ENCODE results near the gene STOM.
"Not testable (repeated sequence)": the region's sequence is repeated elsewhere in the genome, so short reads cannot be mapped to it uniquely, and the experiment has no call there.

Gene STOM, protein sequence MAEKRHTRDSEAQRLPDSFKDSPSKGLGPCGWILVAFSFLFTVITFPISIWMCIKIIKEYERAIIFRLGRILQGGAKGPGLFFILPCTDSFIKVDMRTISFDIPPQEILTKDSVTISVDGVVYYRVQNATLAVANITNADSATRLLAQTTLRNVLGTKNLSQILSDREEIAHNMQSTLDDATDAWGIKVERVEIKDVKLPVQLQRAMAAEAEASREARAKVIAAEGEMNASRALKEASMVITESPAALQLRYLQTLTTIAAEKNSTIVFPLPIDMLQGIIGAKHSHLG

DNA sequence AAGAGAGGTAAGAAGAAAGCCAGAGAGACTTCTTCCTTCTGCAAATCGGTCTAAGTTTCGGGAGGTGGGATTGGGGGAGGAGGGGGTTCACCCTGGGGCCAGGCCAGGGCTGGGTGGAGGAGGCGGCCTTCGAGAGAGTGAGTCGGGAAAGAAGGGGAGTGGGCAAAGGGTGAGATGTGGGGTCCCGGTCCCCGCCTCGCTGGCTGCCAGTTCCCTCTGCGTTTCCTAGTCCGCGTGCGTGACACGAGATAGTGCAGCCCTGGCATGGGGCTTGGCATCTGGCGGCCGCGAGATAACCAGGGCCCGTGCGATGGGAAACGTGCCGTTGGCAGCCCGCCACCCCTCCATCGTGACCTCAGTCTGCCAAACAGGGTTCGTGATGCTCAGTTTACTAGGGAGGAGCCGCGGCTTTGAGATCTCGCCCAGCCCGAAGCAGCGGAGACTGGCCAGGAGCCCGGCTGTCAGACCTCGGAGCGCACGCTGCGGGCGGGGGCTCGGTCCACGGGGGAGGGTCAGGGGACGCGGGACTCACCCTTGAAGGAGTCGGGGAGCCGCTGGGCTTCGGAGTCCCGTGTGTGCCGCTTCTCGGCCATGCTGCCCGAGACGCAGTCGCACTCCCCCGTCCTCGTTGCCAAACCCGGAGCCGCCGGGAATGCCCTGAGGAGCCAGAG, at the start of gene STOM:
Gene STOM (minus strand): TSS at position 656 of the 671 bp plus-strand sequence. CDS start 63 bp downstream, at position 593.
- DNase-seq (ENCODE audit: low read depth in 2 of 2), result peak; percentile 35 to 51

DNA sequence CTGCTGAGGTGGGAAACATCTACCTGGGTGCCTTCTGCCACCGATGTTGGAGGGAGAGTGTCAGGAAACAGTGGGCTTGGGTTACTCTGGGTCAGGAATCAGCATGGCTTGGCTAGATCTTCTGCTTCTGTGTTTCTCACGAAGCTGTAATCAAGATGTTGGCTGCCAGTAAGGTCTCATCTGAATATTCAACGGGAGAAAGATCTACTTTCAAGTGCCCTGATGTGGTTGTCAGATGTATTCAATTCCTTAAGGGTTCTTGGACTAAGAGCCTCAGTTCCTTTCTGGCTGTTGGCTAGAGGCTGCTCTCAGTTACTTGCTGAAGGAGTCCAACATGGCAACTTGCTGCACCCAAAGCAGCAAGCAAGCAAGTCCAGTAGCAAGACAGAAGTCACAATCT, 41.9 kb upstream of the STOM start:
- no peak for DNase-seq (ENCODE audit: low read depth in 2 of 2)

DNA sequence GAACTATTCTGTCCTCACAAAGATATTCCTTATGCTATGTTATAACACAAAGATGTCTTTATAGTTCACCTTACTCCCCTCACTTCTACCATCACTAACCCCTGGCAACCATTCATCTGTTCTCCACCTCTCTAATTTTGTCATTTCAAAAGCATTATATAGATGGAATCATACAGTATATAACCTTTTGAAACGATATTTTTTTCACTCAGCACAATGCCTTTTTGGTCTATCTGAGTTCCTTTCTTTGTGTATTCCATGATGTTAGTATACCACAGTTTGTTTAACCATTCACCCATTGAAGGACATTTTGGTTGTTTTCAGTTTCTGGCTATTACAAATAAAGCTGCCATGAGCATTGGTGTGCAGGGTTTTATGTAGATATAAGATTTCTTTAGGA, 35.8 kb upstream of the STOM start:
- DNase-seq (ENCODE audit: low read depth in 2 of 2), result no peak

DNA sequence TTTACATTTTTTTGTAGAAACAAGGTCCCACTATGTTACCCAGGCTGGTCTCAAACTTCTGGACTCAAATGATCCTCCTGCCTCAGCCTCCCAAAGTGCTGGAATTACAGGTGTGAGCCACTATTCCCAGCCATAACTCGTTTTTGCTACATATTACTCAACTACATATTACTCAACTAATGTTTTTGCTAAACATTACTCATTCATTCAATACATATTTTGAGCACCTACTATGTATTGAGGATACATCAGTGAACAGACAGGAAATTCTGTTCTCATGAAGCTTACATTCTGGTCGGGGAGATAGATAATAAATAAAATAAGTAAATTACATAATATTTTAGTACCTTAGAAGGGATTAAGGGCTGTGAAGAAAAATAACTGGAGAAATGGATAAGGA, 34.9 kb upstream of the STOM start:
- no peak for DNase-seq (ENCODE audit: low read depth in 2 of 2)

DNA sequence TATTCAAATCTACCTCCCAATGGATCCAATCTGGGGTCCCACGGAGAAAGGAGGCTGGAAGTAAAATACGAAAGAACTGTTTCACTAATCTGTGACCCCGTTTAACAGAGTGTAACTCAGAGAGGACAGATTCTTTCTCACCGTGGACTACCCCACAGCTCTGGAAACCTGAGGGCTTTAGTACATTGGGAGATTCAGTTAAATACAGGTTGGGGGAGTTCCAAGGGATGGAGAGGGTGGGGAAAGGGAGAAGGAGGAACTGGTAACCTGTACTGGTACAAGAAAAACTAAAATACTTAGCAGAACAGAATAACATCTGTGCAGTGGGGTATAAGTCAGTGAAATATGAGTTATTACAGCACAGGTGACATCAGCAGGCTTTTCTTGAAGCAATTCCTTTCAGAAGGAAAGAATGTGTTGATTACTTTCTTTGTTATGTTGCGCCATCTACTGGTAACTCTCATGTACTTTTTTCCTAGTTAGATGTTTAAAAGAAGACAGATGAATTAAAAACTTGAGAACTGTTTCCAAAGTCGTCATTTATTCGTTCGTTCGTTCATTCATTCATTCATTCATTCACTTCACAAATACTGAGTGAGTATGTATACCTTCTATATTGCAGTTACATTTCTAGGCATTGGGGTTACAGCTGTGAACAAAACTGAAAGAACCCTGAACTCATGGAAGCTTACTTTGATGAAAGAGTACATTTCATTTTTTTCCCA, 30.0 kb upstream of the STOM start:
- DNase-seq (ENCODE audit: low read depth in 2 of 2), result peak in 1 of 2 donors; percentile 1

DNA sequence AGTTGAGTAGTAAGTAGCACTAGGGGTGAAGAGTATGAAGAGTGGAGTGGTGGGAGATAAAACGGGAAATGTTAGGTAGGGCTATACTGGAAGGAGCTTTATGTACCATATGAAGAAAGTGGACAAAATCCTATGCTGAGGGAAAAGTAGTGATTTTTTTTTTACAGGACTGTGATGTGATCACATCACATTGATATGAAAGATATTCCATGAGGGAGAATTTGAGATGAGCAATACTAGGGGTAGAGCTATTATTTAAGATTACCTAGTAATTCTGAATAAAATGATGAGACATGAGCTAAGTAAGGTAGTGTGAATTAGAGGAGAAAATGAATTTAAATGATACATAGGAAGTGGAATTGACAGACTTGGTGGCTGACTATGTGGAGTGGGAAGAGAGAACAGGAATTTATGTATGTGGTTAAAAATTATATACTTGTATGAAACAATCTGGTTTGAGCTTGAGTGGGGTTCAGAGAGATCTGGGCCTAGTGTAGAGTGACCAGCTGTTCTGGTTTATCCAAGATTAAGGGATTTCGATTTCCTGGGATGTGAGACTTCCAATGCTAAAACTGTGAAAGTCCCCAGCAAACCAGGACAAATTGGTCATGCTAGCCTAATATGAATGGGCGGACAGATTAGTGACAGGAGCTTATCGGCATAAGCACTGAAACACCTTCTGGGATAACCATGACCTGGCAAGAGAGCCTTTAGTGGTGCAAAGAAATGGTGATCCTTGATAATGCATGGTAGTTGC, 29.3 kb upstream of the STOM start:
- no peak for DNase-seq (ENCODE audit: low read depth in 2 of 2)

DNA sequence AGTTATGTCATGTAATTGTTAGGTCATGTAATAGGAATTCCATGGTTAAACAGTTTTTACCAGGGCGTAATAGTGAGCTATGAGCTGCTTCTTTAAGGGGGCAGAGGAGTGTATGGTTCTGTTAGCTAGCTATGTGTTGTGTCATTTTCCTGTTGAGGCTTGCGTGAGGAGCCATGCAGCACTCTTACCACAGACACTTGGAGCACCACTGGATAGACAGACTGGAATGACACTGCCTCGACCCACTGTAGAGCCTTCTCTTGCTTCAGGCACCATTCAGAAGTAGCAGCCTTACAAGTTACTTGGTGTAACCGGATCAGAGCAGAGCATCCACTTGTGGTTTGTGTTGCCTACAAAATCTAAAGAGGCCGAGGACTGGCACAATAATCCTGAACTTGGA, 28.3 kb upstream of the STOM start:
- DNase-seq (ENCODE audit: low read depth in 2 of 2), result no peak

DNA sequence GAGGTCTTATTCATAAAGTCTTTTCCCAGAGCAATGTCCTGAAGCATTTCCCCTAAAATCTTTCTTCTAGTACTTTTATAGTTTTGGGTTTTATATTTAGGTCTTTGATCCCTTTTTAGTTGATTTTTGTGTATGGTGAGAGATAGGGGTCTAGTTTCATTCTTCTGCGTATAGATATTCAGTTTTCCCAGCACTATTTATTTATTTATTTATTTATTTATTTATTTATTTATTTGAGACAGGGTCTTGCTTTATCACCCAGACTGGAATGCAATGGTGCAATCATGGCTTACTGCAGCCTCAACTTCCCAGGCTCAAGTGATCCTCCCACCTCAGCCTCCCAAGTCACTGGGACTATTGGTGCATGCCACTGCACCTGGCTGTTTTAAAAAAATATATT, 27.2 kb upstream of the STOM start:
- not testable (repeated sequence) for DNase-seq (ENCODE audit: low read depth in 2 of 2)

DNA sequence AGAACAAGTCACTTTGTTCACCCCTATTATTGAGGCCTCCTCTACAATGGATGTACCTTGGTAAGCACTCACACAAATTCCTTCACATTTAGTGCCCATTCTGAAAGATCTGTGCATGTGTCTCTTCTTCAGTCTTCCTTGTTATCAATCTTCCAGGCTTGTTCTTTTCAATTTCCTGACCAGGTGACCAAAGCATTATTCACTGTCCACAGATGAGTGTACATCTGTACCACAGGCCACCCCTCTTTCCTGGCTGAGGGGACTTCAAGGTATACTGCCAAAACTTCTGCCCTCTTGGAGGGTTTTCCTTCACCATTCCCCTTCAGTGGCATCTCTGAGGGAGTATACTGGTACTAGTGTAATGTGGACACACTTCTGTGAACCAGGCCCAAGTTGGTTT, 25.5 kb upstream of the STOM start:
- no peak for DNase-seq (ENCODE audit: low read depth in 2 of 2)

DNA sequence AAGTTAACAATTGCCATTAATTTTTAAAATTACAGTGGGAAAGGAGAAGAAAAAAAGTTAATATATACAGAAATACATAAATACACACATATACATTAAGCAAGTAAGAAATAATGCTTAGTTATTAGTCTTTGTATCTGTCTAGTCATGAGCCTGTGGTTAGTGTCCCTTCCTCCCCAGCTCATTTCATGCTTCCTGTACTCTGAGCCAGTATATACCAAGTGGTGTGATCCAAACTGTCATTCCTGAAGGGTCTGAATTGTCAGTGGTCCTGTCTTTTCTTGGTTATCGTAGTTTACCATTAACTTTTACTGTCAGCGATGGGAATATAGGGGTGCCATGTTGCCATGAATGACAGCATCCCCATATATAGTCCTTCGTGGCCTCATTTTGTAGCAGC, 24.2 kb upstream of the STOM start:
- no peak for DNase-seq (ENCODE audit: low read depth in 2 of 2)

DNA sequence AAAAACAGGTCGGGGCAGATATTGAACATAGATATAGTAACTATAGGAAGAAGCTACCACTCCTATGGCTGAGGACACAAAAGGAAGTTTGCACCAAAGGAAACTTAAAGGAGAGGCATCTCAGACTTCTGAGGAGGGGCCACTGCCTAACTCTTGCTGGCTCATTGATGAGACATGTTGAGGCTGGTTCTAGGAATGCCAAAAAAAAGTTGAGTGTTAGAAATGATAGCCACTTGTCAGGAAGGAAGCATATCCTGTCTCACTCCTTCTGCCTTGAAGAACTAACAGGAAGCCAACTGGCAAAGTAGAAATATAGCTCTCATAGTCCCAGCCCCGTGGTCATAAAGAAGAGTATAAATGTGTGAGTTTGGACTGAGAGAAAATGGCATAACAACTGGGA, 23.3 kb upstream of the STOM start:
- no peak for DNase-seq (ENCODE audit: low read depth in 2 of 2)

DNA sequence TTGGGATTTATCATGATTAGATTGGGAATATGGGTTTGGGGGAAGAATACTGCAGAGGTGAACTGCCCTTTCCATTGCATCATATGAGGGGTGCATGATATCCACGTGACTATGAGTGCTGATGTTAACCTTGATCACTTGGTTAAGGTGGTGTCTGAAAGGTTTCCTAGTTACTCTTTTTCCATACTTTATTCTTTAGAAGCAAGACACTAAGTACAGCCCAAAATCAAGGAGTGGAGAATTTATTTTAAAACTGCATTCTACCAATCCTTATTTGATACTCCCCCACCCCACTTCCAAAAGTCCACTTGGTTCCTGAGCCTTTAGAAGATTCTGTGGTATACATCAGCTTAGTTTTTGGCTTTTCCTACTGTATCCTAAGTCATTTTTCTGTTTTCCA, 20.3 kb upstream of the STOM start:
- no peak for DNase-seq (ENCODE audit: low read depth in 2 of 2)

DNA sequence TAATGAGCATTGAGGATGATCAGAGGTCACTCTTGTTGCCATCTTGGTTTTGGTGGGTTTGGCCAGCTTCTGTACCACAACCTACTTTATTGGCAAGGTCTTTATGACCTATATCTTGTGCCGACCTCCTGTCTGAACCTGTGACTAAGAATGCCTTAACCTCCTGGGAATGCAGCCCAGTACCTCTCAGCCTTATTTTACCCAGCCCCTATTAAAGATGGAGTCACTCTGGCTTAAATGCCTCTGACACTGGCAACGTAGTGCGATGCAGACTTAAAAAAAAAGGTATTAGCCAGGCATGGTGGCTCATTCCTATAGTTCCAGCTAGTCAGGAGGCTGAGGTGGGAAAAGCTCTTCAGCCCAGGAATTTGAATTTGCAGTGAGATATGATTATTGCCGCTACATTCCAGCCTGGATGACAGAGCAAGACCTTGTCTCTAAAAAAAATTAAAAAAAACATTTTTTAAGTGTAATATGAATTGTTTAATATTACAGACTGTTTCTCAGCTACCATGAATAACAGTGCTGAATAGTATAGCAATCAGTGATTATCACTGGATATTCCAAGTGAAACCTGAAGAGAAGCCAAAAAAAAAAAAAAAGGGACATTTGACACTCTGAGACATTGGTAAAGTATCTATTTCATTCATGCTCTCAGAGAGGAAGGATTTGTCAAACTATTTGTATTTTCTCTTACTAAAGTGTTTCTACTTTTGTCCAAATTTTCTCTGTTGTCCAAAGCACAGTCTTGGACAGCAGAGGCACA, 18.3 kb upstream of the STOM start:
- no peak for DNase-seq (ENCODE audit: low read depth in 2 of 2)

DNA sequence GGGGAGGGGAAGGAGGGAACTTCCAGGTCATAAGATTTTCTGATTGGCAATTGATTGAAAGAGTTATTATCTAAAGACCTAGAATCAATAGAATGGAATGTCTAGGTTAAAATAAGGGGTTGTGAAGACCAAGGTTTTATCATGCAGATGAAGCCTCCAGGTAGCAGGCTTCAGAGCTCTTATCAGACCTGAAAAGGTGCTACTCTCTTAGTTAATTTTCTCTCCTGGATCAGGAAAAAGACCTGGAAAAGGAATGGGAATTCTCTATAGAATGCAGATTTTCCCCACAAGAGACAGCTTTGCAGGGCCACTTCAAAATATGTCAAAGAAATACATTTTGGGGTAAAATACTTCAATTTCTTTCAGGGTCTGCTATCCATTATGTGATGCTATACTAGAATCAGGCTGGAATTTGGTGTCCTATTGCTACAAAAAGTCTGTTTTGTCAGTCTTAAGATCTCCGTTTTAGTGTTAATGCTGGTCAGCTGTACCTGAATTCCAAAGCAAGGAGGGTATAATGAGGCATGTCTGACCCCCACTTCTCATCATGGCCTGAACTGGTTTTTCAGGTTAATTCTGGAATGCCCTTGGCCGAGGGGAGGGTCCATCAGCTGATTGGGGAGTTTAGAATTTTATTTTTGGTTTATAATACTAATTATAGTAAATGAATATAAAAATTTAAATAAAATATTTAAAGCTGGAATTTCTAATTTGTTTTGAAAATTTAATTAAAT, 16.6 kb upstream of the STOM start:
- no peak for DNase-seq (ENCODE audit: low read depth in 2 of 2)

DNA sequence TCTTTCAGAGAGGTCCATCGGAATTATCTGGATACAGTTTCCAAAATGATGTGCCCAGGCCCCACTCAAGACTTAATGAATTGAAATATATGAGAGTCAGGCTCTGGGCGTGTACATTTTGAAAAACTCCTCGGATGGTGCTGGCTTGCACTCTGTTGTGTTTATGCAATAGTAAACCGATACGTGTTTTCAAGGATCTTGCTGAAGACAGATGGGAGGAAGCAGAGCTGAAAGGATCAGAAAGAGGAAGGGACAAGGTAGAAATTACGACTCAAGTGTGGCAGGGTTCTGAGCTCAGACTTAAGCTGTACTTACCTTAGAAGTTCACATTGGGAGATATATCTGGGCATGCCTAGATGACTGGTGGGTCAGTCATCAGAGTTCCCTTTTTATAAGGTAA, 13.7 kb upstream of the STOM start:
- no peak for DNase-seq (ENCODE audit: low read depth in 2 of 2)

DNA sequence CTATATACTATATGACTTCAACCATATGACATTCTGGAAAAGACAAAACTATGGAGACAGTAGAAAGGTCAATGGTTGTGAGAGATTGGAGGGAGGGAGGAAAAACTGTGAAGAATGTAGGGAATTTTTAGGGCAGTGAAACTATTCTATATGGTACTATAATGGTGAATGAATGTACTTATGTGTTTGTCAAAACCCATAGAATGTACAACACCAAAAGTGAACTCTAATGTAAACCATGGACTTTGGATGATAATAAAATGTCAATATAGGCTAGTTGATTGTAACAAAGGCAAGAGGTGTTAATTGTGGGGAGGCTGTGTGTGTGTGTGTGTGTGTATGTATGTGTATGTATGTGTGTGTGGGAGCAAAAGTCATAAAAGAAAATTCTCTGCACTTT, 10.8 kb upstream of the STOM start:
- no peak for DNase-seq (ENCODE audit: low read depth in 2 of 2)

DNA sequence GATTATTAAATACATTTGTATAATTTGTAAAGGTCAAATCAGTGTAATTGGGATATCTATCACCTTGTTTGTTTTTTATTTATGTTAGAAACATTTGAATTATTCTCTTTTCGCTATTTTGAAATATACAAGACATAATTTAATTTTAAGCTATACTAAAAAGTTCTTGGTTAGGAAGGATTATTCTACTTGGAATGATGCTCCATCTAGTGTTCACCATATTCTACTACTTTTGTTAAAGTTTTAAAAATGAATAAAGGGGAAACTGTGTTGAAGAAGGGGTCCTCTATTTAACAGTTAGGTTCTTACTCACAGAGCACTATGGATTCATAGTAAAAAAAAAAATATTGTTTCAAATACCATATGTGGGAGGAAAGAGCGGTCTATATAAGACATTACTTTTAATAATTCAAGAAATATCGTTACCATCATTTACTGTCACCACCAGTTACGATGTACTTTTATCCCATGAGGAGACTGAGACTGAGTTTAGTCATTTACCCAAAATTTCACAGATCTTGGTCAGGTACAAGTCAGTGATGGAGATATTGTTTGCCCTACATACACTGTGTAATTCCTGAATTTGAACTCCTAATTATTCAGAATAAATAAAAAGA, 6.3 kb upstream of the STOM start:
- DNase-seq (ENCODE audit: low read depth in 2 of 2), result no peak

DNA sequence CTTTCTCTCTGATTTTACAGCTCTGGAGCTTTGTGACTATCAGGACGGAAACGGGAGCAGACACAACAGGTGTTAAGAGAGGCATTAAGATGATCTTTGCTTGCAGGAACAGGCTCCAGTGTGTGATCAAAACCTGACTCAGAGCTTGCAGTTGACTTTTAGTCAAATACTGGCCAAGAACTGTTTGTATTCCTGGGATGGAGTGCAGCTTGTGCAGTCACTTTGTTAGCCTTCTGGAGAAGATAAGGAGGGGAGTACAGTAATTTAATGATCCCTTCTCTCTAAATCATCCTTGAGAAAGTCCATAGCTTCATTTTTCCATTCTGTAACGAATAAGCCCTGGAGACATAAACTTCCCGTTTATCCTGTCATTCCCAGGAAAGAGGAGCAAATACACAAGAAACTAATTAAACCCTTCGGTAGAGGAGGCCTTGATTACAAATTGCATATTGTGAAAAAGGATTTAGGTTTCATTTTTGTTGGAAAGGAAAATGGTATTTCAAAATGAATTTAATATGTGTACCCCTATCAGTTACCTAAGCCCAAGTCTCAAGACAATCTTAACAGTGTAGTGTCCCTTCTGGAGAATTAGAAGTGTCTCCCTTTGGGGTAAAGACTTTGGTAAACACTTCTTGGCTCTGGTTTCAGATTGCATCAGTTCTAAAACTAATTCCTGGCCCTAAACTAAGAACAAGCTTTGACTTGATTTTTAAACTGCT, 3.1 kb upstream of the STOM start:
- DNase-seq (ENCODE audit: low read depth in 2 of 2), result no peak

DNA sequence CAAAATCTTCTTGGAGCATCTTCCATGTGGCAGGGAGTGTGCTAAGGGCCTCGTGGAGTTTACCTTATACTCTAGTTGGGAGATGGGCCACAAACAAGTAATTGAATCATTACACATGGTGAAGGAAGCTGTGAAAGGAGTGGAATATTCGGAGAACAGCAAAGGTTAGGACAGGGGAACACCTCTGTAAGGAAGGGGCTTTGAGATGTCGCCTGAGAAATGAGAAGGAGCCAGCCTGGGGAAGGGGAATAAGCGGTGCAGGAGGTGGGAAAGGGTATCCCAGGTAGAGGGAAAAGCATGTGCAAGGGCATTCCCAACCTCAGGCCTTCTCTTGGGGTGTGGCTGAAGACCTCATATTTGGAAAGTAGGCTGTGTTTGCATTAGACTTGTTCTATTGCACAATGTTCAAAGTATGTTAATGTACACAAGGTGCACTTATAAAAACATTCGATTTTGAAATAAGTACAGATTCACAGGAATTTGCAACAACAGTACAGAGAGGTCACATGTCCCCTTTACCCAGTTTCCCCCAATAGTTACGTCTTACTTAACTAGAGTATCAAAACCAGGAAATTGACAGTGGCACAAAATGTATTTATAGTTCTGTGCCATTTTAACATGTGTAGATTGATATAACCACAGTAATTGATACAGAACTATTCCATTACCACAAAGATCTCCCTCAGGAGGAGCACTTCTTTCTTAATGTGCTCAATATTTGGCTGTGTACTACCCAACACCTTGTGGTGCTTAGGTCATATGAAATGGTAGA, 2.4 kb upstream of the STOM start:
- DNase-seq (ENCODE audit: low read depth in 2 of 2), result no peak
